ENCODE measurements around the gene HLA-DPB1. TPM values are rescaled to one million over a fixed set of nuclear protein-coding genes. Genes with fewer than 3 reads are reported as not detected.
A peak's percentile ranks its signal among the peaks of the same experiment; 100 is the strongest.

Gene HLA-DPB1
- total RNA-seq, 1 donor from 2014 or later, result 174 TPM

DNA sequence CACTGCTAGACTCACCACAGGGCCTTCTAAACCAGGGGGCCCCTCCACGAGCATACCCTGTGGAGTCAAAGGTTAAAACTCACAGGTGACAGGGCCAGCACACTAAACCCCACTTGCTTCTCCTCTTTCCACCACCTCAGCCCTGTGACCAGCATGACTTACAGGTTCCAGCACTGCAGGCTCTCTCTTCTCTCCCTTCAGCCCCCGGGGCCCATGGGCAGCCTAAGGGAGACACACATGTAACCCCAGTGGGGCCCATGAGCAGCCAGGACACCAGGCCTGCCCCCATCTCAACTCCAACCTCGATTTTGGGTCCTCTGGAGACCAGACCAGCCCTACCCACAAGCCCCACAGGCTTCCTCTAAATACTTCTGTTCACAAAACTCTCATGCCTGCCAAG, 28.0 kb downstream of the HLA-DPB1 start:
- no peak for DNase-seq (ENCODE audit: low spot score)

- DNase-seq (ENCODE audit: low spot score), result no peak
Observed at GRCh38 chr6:33104887-33105286, 29.1 kb downstream of the HLA-DPB1 start.

- DNase-seq (ENCODE audit: low spot score), result no peak
Observed at GRCh38 chr6:33105386-33105785, 29.6 kb downstream of the HLA-DPB1 start.

DNA sequence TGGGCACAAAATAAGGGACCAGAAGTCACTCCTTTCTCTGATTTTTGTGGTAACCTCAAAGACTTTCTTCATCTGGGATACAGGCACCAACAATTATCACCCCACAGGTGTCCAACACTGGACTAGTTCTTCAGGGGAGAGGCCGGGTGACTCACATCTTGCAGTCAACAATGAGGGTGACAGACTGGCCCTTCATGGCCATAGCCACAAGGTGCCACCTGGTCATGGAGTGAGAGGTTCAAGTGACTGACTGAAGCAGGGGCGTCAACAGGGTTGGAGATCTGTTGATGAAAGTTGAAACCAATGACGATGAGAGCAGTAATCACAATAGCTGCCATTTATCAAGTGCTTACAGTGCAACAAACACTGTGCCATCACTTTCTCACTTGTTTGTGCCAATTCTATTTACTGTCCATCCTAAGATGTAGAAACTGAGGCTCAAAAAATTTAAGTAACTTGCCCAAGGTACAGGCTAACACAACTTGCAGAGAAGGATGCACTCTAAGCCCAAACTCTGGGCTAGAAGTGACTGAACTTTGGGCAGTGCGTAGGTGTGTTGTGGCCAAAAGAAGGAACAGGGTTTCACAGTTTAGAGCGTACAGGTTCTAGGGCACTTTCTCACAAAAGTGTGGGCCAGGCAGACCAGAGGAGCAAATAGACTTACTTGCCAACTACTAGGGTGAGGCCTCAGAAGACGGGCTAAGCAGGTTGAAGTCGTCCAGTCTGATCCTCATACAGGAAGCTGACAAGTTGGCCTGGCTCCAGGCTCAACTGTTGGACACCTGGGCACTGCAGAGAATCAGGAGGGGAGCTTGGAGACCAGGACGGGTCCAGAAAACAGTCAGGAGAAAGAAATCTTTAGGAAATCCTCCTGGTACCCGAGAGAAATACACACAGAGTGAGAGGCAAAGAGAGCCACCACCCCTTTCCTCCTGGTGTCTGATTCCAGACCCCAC, 30.4 kb downstream of the HLA-DPB1 start:
- DNase-seq (ENCODE audit: low spot score), result no peak

- no peak for DNase-seq (ENCODE audit: low spot score)
Observed at GRCh38 chr6:33107641-33108040, 31.9 kb downstream of the HLA-DPB1 start.

DNA sequence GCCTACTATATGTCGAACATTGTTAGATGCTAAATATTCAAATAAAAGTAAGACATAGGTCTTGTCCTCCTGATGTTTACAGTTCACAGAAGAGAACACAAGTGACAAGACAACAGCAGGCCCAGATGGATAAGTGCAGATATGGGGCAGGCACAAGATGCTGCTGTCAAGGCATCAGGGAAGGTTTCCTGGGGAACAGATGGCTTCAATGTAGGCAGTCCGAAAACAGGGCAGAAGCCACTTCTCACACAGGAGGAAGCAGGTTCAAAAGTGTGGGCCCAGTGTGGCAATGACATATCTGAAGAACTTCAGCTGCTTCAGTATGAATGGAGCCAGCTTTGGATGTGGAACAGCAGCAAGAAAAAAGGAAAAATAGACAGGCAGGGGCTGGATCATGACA, 32.5 kb downstream of the HLA-DPB1 start:
- no peak for DNase-seq (ENCODE audit: low spot score)

DNA sequence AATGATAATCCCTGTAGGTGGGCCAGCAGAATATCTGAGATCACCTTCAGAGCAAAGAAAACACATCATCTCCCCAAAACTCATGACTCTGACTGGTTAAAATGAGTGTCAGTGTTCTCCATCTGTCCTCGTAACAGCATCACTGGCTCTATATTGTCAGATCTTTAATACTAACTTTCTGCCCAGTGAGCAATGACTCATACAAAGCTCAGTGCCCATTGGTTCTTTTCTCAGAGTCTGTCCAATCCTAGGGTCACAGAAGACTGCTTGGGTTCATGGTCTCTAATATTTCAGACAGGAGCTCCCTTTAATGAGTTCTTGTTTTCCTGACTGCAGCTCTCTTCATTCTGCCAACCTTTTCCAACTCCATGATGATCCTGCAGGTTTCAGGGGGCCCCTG, 36.4 kb downstream of the HLA-DPB1 start:
- DNase-seq (ENCODE audit: low spot score), result peak; percentile 52

- DNase-seq (ENCODE audit: low spot score), result no peak
Observed at GRCh38 chr6:33113755-33114154, 38.0 kb downstream of the HLA-DPB1 start.

- DNase-seq (ENCODE audit: low spot score), result no peak
Observed at GRCh38 chr6:33114406-33114805, 38.6 kb downstream of the HLA-DPB1 start.

DNA sequence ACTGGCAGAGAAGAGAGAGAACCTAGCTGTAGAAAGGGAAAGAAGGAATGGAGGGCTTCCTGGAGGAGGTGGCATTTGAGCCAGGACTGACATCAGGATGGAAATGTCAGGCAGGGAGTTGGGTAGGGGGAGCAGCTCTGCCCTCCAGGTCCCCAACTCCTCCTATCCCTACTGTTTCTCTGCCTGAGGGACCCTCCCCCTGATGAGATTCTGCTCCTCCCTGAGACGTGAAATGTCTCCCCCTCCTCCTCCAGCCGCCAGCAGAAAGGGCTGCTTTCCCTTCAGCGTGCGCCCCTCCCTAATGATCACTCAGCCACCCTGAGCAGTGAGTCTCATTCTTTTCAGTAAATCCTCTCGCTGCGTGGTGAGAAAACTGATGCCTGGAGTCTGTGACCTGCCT, 40.6 kb downstream of the HLA-DPB1 start:
- no peak for DNase-seq (ENCODE audit: low spot score)

DNA sequence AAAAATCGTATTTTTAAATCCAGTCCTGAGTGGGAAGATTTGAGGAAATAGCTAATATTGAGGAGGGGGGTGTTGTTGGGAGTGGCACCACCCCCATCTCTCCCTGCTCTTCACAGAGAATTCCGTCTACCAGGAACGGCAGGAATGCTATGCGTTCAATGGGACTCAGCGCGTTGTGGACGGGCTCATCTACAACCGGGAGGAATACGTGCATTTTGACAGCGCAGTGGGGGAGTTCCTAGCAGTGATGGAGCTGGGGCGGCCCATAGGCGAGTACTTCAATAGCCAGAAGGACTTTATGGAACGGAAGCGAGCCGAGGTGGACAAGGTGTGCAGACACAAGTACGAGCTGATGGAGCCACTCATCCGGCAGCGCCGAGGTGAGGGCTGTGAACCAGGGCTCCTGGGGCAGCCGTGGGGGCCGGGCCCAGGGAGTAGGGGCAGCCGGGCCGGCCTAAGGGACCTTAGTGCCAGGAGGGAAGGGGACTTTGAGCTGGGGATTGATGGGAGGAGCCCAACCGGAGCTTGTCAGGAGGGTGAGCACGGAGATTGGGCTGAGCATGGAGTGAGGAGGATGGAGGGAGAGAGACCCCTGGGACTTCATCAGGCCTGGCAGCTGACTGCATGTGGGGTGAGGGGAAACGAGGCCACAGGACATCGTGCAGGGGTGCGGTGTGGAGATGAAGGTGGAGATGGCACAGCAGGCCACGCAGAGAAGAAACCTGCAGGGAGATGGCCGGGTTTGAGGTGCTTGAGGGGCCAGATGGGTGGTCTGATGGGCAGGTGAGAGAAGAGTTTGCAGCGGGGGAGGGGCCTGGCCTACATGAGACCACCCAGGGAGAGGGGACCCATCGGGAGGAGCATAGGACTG, 41.3 kb downstream of the HLA-DPB1 start:
- DNase-seq (ENCODE audit: low spot score), result no peak

DNA sequence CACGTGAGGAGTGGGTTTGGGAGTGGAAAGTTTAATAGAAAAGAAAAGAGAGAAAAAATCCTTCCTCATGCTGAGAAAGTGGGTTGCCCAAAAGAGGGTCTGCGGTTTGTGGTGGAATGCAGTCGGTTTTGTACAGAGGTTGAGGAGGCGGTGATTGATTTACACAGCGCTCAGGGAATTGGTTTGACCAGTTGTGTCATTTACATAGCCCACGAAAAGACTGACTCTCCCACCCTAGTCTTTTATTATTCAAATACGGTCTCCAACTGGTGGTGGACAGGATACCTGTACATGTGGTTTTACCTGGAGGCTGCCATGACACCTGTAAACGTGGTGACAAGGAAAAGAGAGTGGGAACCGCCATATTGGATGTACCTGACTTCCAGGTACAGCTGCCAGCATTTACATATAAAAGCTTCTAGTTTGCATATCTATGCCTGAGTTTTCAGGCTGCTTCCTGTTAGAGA, 42.1 kb downstream of the HLA-DPB1 start:
- DNase-seq (ENCODE audit: low spot score), result no peak

DNA sequence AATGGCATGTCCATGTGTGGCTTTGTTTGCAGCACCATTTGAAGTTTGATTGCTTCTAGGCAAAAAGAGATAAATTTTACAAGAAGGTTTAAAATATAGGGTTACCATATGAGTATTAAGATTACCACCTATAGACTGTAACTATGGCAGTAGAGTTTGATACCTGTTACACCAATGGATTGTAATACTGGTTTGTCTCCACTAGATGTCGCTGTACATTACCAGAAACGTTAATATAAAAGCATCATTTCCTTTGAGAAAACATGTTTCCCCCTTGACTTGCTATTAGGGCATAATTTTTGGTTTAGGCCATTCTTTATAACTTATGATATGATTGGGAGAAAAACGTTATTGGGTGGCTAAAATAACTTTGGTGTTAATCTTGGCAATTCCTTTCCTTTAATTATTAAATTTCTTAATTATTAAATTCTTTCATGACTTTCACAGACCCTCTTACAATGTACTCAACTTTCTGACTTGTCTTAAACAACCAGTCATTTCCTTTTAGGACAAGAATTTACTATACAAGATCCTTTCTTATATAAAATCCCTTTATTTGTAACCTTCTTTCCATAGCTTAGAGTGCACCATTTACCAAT, 42.8 kb downstream of the HLA-DPB1 start:
- DNase-seq (ENCODE audit: low spot score), result no peak

DNA sequence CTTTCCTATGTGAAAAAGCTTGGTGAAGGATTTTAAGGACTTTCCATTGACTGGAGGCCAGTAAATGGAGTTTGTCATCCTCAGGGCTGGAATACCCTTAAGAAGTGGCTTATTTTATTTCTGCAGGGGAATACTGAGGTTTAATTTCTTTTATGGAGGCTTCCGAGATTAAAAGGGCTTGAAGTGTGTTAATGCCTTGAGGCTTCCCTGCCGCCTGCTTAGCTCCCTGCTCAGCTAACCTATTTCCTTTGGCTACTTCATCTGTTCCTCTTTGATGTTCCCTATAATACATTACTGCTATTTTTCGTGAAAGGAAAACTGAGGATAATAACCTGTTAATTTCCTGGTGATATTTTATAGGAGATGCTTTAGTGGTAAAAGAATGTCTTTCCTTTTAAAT, 44.2 kb downstream of the HLA-DPB1 start:
- DNase-seq (ENCODE audit: low spot score), result no peak

DNA sequence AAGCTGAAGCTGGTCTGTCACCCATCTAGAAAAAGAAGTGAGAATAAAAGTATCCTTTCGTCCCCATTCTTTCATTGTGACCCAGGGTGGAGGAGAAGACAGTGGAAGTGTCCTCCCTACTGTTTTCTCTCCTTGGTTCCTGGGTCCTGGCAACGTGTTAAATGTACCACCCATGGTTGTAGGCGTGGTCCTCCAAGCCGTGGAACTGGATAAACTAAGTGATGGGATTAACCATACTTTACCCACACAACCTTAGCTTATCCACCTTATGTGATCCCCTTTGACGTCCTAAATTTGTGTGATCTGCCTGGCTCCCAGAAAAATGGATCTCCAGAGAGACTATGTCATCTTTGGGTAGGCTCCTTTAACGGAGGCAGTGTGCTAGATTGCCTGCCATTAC, 47.4 kb downstream of the HLA-DPB1 start:
- DNase-seq (ENCODE audit: low spot score), result no peak

DNA sequence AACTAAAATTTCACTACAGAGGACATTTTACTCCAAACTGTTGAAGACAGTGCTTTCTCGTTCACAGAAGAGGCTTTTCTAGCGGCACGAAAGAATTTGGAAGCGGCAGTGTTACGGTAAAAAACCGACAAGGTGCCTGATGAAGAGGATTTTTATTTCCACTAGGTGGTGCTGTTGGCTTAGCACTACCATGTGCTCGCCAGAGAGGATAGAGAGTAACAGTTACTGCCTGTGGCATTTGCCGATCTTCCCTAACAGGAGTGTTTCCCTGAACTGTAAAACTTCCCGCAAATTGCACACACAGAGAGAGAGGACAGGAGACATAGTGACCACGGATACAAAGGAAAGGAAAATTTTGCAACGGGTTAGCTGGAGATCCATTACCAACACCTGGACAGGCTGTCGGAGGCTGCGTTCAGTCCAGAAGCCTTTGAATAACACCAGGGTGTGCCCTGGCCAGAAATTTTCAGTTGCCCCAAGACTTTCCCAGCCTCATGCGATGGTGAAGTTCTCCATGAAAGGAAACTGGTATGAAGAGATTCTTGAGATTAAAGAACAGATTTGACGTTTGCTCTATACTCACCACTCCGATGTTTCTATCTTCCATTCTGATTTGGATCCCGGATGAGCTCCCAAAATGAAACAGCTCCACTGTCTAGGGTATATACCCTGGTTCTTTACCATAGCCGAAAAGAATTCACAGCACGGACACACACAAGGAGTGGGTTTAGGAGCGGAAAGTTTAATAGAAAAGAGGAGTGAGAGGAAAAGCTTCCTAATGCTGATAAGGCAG, 48.1 kb downstream of the HLA-DPB1 start:
- DNase-seq (ENCODE audit: low spot score), result no peak

DNA sequence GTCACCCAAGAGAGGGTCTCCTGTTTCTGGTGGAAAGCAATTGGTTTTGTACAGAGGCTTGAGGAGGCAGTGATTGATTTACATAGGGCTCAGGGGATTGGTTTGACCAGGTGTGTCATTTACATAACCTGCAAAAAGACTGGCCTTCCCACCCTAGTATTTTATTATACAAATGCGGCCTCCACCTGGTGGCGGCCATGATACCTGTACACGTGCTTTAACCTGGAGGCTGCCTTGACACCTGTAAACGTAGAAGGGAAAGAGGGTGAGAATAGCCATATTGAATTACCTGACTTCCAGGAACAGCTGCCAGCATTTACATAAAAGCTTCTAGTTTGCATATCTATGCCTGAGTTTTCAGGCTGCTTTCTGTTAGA, 48.7 kb downstream of the HLA-DPB1 start:
- no peak for DNase-seq (ENCODE audit: low spot score)

DNA sequence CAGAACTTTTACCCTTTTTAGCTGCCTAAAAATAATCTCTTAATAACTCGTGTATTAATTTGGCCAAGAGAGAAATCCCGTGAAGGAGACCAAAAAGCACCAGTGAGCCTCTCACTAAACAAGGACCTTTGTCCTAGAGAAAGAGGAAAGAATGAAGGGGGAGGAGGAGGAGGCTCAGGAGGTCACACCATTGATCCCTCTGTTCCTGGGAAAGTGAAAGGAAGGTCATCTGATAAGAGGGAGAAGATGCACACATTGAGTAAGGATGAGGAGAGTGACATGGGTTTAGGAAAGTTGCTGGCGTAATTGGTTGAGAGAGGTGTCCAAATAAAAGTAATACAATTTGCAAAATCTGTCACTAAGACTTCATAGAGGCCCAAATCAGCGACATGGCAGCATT, 49.2 kb downstream of the HLA-DPB1 start:
- DNase-seq (ENCODE audit: low spot score), result no peak

DNA sequence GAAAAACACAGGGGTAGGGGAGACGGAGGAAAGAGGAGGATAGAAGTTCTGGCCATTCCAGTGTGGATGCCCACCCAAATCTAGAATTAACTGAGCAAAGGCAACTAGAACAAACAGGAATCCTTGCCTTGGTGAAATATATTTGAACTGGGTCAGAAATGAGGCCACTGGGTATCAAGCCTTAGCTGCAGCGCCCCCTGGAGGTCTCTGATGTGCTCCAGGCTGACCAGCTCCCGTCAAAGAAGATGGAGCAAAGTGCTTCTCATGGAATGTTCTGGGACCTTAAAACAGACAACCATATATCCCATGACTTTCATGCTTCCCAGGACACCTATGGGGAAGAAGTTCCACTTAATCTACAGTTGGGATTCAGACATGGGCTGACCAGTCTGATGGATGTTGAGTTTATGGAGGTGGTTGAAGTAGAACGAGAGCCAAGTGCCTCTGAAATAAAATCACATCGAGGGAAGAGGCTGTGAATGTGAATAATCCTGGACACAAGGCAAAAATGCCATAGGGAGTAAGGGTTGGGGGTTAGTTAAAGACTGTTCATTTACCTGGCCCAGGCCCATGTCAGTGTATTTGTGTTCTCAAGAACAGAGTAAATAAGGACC, 50.4 kb downstream of the HLA-DPB1 start:
- peak; percentile 68 for DNase-seq (ENCODE audit: low spot score)

DNA sequence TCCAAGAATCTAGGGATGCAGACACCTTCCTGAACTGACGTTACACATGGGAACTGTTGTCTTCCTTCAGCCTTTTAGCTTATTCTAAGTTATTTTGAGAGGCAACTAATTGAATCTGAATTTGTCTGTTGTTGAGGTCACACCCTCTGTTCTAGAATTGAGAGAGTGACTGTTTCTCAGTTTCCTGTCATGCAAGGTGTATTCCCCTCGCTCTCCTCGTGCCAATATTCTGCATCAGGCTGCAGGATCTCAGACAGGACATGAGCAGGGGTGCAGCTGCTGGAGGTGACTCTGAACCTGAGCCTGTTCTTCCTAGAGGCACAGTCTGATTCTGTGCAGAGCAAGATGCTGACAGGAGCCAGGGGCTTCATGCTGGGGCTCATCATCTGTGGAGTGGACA, 52.5 kb downstream of the HLA-DPB1 start:
- no peak for DNase-seq (ENCODE audit: low spot score)

DNA sequence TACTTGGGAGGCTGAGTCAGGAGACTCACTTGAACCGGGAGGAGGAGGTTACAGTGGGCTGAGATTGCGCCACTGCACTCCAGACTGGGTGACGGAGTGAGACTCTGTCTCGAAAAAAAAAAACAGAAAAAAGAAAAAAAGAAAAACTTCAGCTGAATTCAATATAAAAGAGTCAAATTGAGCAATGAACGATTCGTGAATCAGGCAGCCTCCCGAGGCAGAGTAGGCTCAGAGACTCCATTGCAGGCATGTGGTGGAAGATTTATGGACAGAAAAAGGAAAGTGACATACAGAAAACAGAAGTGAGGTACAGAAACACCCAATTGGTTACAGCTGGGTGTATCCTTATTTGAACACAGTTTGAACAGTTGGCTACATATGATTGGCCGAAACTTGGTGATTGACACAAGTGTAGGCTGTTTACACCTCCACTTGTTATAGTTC, 56.3 kb downstream of the HLA-DPB1 start:
- DNase-seq (ENCODE audit: low spot score), result no peak
